Hippocampal formation (tissue), 2 donors: ENCODE data around the gene ZNF488.
A peak's percentile ranks its signal among the peaks of the same experiment; 100 is the strongest.
"Not testable (repeated sequence)": the region's sequence is repeated elsewhere in the genome, so short reads cannot be mapped to it uniquely, and the experiment has no call there.

ENCODE experiments used
- DNase-seq, 2 donors: peaks; one replicate each; lab custom pipeline; 2025; lab: John Stamatoyannopoulos, UW

The ZNF488 gene

DNA sequence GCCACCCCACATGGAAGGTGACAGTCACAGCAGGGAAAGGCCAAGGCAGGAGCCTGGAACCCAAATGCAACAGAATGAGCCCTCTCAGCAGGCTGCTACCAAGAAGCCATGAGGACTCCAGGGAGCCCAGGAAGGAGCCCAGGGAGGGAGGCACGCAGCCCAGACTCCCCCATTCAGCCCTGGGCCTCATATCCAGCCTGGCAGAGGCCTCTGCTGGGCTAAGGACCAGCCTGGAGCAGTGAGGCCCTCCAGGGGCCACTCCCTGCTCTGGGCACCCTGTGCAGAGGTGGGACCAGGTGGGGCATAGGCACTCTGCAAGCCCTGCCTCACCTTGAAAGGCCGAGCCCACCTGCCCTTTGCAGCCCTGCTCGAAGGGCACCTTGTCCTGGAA, 25.8 kb upstream of the ZNF488 start:
- DNase-seq = no peak

DNA sequence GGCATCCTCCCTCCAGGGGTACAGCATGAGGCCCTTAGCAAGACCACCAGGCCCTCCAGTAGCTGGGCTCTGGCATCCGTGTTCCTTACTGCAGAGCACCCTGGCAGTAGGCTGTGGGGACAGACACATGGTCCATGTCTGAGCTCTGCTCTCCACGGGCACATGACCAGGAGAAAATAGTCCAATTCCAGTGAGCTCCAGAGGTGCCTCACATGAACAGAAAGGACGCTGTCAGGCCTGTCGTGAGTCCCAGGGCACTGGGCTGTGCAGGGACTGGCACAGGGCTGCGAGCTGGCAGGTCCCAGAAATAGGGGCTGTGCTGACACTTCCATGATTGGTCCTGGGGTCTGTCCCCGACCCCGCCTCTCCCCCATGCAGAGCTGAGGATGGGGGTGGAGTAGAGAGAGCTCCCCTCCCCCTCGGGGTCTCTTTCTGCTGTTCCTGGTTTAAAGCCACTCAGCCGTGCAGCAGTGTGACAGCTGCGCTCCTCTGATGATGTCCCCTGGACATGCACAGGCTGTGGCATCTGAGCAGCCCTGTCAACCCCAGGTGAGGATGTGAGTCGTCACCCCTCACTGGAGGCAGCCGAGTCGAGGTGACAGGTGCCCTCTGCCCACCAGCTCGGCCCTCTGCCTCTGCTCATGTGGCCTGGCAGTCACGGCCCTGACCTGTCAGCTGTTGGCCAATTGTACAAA, 25.2 kb upstream of the ZNF488 start:
- DNase-seq = no peak

DNA sequence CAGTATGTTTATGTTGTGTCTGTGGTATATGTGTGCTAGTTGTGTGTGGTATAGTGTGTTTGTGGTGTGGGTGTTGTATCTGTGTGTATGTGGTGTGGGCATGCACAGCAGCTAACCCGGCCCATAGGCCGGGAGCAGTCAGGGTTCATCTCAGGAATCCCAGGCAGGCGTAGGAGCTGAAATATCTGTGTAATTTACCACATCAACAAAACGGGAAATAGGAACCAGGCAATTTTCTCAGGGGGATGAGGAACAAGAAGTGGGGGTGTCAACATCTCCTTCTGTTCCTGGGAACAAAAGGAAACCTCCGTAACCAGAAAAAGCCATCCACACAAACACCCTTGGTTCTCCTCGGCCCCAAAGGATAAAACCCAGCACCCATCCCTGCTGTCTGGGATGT, 24.5 kb upstream of the ZNF488 start:
- DNase-seq = no peak

DNA sequence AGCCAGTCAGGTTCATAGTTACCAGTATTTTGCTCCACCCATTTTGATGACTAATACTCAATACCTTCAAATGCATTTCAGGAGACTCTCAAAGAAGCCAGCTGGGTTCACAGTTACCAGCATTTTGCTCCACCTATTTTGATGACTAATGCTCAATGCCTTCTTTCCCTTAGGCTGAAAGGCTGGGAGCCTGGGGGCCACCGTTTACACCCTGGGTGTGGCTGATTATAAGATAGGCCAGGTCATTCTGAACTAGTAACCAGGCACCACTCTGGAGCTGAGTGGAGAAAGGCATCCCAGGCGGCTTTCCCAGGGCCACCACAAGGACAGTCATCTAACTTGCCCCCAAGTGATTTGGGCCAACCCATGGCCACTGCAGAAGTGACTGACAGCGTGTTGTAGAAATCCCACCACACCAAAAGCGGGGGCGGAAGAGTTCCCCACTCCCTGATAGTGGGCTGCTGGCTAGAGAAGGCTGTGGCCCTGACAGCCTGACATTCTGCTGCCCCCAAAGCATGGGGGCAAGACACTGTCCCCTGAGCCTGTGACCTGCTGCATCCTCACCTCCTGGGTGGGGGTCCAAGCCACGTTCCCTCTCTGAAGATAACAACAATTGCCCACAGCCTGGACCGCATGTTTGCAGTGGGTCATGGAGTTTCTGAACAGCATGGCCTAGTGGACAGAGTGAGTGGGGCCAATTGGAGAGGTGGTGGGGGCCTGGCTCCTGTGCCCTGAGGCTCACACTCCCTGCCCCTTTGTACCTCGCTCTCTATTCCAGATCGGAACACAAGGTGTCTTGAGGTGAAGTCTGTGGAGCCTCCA, 23.0 kb upstream of the ZNF488 start:
- no peak for DNase-seq

DNA sequence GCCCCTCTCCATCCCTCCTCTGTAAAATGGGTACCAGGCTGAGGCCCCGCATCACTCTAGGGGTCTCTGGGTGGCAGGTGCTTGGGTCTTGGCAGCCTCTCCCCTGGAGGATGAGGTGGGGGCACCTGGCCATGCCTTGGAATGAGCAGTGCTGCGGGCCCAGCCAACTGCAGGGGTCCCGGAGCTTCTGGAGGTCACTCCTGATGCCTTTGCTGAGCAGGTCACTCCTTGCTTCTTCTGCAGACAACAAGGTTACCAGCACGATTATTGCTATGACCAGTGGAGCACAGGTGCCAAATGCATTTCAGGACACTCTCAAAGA, 22.4 kb upstream of the ZNF488 start:
- no peak for DNase-seq

DNA sequence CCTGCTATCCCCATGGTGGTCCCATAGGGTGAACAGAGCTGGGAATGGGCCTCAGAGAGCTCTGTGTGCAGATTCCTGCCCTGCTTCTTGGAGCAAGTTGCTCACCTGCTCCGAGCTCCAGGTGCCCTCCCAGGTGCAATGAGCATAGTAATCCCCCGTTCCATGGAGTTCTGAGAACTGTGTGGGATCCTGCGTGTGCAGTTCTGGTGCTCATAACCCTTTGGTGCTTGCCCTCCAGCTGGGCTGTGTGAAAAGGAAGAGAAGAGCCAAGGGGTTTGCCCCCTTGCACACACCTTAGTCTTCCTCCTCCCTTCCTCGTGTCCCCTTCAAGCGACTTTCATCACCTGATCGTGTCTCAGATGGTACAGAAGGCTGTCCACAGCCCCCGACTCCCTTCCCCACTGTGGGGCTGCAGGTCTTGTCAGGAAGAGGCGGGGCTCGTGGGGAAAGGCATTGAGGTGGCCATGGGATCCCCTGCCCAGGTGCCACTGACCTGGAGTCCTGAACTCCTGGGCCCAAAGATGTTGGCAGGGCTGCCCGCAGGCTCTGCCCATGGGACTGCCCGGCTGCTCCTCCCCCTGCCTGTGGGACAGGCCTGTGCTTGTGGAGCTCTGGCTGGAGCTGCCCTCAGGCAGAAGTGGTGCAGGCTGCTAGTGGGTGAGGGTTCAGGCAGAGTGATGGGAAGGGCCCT, 21.9 kb upstream of the ZNF488 start:
- no peak for DNase-seq

DNA sequence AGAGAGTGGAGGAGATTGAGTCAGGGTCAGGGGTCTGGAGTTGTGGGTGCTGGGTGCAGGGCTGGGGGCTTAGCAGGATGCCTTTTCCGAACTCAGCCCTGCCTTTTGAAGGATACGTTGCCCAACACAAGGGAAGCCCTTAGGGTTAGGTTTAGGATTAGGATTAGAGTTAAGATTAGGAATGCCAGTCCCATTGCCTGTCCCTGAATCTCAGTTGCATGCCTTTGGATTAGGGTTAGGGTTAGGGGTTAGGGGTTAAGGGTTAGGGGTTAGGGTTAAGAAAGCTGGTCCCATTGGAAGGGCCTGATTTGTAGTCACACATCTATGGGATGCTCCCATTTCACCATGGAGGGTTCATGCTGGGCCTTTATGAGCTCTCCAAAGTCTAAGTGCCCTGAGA, 20.8 kb upstream of the ZNF488 start:
- DNase-seq = no peak

DNA sequence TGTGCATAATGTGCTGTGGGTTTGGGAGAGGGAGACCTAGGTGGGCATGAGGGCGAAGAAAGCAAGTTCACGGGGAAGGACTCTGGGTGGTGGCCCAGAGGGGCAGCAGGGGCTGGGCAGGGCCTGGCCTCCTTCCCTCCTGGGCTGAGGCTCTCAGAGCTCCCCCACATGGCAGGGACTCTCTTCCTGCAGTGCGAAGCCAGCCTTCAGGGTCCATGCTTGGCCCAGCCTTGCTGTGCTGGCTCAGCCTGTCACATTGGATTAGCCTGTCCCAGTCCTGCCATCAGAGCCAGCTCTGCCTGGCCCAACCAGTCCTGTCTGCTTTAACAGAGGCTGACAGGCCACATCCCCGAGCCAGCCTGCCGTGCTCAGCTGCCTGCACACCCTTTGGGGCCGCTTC, 20.4 kb upstream of the ZNF488 start:
- no peak for DNase-seq

DNA sequence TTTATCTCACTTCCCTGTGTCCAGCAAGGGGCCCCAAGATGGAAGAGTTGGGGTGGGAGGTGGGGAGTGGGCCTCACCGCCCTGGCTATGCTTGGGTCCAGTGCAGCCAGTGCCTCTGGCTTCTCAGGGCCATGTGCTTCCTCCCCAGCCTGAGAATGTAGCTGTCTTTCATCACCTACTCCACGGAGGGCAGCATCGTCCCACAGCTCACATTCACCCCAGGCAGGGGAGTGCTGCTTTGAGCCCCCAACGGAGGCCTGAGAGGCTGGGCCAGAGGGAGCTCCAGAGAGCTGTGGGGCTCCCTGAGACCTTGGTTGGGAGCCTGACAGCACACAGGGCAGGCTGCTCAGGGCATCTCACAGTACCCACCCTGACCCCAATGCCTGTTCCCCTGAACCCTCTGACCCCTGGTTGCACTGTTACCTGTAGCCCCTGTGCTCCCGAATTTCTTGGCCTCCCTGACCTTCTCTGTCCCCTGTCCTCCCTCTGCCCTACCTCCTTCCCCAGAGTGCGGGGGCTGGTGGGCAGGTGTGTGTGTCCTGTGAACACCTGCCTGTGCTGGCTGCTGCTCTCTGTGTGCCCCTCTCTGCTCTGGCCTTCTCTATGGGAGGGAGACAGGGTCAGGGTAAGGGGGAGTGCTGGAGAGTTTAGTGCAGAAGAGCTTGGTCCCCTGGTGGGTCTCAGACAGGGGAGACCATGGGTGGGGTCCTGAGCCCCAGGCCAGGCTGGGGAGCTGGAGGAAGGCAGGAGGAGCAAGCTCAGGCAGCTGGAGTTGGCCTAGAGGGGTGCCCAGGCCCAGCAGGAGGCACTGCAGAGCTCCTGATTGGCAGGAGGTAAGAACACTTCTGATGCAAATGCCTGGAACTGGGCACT, 19.6 kb upstream of the ZNF488 start:
- no peak for DNase-seq

DNA sequence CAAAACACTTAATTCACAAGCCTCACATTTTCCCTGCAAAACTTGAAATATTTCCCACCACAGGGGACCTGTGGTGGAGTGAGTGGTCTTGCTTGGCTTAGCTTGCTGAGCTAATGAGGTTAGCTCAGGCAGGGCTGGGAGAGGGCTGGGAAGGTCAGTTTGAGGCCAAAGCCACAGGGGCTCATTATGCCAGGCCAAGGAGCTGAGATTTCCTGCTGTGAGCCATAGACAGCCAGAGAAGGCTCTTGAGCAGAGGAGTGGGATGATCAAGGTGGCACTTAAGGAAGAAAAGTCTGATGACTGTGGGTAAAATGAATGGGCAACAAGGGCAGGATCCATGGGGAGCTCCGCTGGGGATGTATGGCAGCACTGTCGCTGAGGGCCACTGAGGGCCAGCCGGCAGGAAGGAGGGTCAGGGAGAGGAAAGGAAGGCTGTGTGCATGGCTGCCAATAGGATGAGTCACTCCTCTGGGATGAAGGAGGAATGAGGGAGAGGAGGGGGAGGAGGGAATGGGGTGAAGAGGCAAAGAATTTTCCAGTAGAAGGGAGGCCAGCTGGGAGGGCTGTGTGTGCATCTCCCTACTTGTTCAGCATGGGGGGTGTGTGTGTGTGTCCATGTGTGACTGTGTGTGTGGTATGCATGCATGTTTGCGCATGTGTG, 18.7 kb upstream of the ZNF488 start:
- DNase-seq = no peak

DNA sequence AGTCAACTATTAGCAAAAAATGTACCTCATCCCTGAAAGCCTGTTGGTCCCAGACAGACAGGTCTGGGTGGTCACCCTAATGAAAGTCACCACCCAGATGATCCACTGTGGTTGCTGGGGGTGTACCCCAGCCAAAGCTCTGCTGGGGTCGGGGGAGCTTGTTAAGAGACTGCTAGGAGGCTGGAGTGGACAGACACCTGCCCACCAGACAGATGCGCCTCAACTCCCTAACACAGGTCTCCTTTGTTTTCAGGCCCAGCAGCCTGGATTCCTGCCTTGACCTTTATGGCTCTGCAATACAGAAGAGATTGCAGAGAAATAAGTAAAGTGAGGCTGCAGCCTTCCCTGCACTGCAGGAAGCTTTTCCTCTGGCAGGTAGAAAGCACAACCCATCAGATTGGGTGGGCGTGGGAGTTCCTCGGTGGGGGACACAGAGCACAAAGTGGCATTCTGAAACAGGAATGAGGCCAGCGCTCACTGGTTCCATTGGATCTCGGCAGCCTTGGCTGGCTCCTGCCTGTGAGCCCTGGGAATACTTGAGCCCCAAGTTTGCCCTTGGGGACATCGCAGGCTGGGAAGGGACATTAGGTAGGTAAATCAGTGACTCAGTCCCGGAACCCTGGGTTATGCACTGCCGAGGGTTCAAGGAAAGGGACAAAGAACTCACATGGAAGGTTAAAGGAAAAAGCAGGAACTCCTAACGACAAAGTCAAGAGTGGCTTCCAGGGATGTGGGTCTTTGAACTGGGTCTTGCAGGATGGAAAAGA, 18.0 kb upstream of the ZNF488 start:
- no peak for DNase-seq

DNA sequence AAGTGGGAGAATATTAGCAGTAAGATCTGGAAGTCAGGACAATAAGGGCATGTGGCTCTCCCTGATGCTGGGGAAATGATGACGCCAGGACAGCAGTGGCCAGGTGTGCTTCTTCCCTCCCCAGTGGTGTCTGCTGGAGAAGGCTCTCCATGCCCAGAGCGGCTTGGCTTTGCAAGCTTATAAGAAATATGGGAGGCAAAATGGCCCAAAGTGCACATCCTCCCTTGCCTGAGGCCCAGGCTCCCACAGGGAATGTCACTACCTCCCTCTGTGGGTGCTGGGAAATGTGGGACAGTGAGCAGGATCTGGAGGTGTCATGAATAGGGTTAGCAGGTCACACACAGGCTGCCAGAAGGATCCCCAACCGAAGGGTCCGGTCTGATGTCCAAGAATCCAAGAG, 17.1 kb upstream of the ZNF488 start:
- DNase-seq = no peak

DNA sequence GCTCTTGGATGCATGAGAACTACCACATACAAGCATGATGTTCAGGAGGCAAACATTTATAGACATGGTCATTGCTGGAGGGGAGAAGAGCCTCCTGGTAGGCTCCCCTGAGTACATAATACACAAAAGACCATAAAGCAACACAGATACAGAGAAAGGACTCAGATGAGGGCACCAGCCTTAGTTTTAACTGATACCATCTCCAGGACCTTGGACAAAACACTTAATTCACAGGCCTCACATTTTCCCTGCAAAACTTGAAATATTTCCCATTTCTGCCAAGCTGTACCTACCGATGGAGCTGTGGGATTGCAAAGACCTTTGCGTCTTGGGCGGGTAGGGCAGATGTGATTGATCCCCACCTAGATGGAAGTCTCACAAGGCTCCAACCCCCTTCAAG, 16.7 kb upstream of the ZNF488 start:
- DNase-seq = no peak

DNA sequence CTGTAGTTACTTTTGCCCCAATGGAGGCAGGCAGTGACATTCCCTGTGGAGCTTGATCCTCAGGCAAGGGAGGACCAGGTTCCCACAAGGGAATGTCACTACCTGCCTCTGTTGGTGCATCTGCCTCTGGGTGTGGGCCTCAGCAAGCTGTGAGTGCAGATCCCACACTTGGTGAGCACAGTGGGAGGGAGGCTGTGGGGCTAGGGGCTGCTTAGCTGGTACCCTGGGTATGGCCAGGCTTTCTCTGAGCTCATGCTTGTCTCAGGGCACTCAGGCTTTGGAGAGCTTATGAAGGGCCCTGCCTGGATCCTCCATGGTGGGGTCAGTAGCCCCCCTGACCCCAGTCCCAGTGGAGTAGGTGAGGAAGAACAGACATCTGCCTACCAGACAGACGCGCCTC, 16.2 kb upstream of the ZNF488 start:
- DNase-seq = no peak

DNA sequence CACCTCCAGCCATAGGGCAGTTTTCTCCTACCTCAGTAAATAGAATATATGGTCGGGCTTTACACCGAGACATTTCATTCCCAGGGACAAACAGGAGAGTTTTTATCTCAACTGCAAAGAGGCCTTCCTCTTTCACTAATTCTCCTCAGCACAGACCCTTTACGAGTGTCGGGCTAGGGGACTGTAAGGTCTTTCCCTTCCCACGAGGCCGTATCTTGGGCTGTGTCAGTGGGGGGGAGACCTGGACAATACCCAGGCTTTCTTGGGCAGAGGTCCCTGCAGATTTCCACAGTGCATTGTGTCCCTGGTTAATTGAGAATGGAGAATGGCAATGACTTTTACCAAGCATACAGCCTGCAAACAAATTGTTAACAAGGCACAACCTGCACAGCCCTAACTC, 13.2 kb upstream of the ZNF488 start:
- no peak for DNase-seq

DNA sequence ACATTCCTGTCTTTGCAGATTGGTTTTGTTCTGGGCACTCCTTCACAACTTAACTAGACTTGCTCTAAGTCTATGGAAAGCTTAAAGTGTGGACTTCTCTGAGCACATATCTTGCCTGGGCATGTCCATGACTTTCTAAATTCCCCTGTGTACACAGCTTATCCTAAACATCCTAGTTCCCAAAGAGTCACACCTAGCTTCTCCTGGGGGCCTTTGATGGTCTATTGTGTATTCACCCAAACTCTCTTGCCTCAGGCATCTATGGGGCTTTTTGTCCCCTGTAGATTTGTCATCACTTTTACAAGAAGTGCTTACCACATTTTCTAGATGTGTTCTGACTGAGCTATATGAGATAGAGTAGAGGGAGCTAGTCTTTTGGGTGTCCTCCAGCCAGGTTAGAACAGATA, 12.2 kb upstream of the ZNF488 start:
- DNase-seq = no peak

DNA sequence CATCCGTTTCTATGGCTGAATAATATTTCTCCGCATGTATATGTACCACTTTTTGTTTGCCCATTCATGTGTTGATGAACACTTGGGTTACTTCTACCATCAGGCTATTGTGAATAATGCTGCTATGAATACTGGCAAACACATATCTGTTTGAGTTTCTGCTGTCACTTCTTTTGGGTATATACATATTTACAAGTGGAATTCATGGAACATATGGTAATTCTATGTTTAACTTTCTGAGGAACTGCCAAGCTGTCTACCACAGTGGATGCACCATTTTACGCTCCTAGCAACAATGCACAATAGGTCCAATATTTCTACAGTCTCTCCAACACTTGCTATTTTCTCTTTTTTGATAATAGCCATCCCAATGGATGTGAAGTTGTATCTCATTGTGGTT, 5.5 kb upstream of the ZNF488 start:
- DNase-seq = no peak

DNA sequence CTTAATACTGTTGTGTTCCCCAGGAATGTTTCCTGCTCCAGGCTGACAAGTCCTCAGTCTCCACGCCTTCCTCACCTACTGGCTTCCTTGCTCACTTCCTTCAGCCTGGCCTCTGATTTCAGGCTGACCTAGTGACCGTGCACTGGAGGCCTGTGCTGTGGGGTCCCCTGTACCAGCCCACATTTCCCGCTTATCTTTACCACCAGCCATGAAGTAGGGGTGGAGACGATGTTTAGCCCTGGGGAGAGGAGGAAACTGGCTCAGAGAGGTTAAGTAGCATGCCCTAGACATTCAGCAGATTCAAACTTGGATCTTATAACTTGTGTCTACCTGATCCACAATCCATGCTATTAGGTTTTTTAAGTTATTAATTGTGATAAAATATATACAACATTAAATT, 4.8 kb upstream of the ZNF488 start:
- no peak for DNase-seq

DNA sequence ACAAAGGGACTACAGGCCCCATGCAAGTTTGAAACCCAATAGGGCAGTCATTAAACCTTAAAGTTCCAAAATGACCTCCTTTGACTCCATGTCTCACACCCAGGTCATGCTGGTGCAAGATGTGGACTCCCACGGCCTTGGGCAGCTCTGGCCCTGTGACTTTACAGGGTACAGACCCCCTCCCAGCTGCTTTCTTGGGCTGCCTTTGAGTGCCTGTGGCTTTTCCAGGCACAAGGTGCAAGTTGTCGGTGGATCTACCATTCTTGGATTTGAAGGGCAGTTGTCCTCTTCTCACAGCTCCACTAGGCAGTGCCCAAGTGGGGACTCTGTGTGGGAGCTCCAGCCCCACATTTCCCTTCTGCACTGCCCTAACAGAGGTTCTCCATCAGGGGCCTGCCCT, 2.0 kb upstream of the ZNF488 start:
- DNase-seq = not testable (repeated sequence)

DNA sequence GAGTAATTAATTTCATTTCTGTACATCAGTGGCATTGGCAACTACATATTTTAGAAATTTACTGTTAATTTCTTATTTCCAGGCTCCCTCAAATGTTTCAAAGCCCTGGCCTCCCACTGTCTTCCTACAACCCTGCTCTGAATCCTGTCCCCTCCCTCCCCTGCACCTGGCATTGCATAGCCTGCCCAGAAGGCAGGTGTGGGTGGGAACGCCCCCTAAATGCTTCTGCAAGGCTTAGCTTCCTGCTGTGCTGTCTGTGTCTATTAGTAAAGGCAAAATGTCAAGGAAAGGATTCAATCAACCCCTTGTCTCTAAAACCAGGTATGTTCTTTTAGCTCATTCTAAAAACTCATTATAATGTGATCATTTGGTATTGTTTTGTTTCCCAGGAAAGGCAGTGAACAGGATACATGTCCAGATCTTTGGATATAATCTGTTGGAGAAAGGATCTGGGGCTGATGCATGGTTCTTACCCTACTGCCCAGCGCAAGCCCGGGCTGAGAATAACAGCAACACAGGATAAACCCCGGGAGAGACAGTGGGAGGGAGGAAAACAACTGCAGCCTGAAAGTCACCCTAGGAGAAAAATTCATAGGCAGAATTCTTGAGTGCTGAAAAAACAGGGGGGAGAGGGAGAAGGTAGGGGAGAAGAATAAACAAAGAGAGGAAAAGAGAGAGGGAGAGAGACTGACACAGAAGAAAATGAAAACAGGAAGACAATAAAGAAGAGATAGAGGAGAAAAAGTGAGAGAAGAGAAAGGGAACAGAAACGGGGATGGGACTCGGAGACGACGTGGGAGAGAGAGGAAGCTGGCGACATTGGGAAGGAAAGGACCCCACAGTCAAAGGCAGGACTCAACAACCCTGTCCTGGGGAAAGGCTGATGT, 589 bp downstream of the ZNF488 start:
- DNase-seq = peak in 1 of 2 donors; percentile 46
